ENCODE measurements around the gene DCST1. TPM values are rescaled to one million over a fixed set of nuclear protein-coding genes. Genes with fewer than 3 reads are reported as not detected.

The DCST1 gene
- total RNA-seq, 6 experiments from 2014 or later: not detected

- DNase-seq: no peak
- 0 out of 2 replicates have a peak, but pooled peaks cover 10% of the 10 kb centered on the region for H3K36me3 Mint-ChIP-seq (ENCODE audit: low read depth)
- H3K27ac Mint-ChIP-seq: no peak overlapping the region
- peaks cover 30% of the 10 kb centered on the region for H3K4me1 Mint-ChIP-seq (ENCODE audit: low read depth)
- H3K9me3 Mint-ChIP-seq: no peaks in the 10 kb centered on the region
- TF ChIP-seq CTCF (IDR thresholded peaks at IDR 0.05): no peak
- no peaks in the 10 kb centered on the region; the same call in 1 of the 2 replicates for H3K27me3 Mint-ChIP-seq (ENCODE audit: insufficient read depth)
- H3K4me3 Mint-ChIP-seq: no peak overlapping the region
These were observed 20.0 kb downstream of the DCST1 start for GRCh38 chr1:155053531-155054105.

DNA sequence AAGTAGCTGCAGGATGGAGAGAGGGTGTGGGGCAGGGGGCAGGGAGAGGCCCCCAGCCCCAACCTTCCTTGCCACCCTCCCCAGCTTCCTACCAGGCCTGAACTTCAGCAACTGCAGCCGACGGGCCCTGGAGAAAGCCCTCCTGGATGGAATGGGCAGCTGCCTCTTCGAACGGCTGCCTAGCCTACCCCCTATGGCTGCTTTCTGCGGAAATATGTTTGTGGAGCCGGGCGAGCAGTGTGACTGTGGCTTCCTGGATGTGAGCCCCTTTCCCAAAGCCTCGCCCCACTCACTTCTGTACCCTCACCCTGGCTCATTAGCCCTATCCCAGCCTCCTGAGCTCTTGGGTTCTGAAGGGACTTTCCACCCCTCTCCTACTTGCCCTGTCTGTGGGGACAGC is 23.5 kb downstream of the DCST1 start:
- Mint-ChIP-seq H3K27me3 (ENCODE audit: insufficient read depth) (no peaks in the 10 kb centered on the region; the same call in 1 of the 2 replicates), H3K4me3 (no peak overlapping the region), H3K9me3 (no peaks in the 10 kb centered on the region), H3K36me3 (ENCODE audit: low read depth) (0 out of 2 replicates have a peak, but pooled peaks cover 10% of the 10 kb centered on the region), H3K4me1 (ENCODE audit: low read depth) (peaks cover 21% of the 10 kb centered on the region), H3K27ac (no peak overlapping the region)
- no peak for DNase-seq
- TF ChIP-seq CTCF (IDR thresholded peaks at IDR 0.05): no peak

- Mint-ChIP-seq H3K36me3 (ENCODE audit: low read depth) (0 out of 2 replicates have a peak, but pooled peaks cover 10% of the 10 kb centered on the region), H3K9me3 (no peaks in the 10 kb centered on the region), H3K27ac (no peak overlapping the region), H3K27me3 (ENCODE audit: insufficient read depth) (no peaks in the 10 kb centered on the region; the same call in none of the 2 replicates), H3K4me1 (ENCODE audit: low read depth) (peaks cover 20% of the 10 kb centered on the region), H3K4me3 (no peak overlapping the region)
- TF ChIP-seq CTCF (IDR thresholded peaks at IDR 0.05): peak; percentile 62
- DNase-seq: no peak
These were observed 24.2 kb downstream of the DCST1 start for GRCh38 chr1:155057788-155058211.

DNA sequence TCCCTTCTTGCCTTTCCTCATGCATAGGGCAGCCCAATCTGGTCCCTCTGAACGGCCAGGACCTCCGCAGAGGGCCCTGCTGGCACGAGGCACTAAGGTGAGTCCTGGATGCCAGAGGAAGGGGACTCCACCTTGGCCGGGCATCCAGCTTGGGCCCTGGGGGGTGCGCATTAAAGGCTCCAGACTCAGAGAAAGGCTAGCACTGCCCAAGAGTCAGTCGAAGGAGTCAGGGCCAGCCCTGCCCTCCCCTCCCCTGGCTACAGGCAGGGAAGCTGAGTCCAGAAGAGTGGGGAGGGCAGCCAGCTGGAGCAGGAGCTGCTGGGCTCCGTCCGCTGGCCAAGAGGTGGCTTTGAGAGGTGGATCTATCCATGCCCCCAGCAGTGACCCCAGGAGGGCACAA is 27.1 kb downstream of the DCST1 start:
- H3K36me3 Mint-ChIP-seq (ENCODE audit: low read depth): 0 out of 2 replicates have a peak, but pooled peaks cover 7% of the 10 kb centered on the region
- H3K27me3 Mint-ChIP-seq (ENCODE audit: insufficient read depth): no peaks in the 10 kb centered on the region; the same call in none of the 2 replicates
- no peak overlapping the region for H3K4me3 Mint-ChIP-seq
- H3K27ac Mint-ChIP-seq: no peak overlapping the region
- no peak for TF ChIP-seq CTCF (IDR thresholded peaks at IDR 0.05)
- H3K4me1 Mint-ChIP-seq (ENCODE audit: low read depth): peaks cover 30% of the 10 kb centered on the region
- no peak for DNase-seq
- H3K9me3 Mint-ChIP-seq: no peaks in the 10 kb centered on the region

GRCh38 chr1:155061381-155062150 is 27.9 kb downstream of the DCST1 start:
- TF ChIP-seq CTCF (IDR thresholded peaks at IDR 0.05): peak; percentile 99
- no peaks in the 10 kb centered on the region; the same call in none of the 2 replicates for H3K27me3 Mint-ChIP-seq (ENCODE audit: insufficient read depth)
- peaks cover 4% of the 10 kb centered on the region; the same call in 1 of the 2 replicates for H3K36me3 Mint-ChIP-seq (ENCODE audit: low read depth)
- H3K4me3 Mint-ChIP-seq: no peak overlapping the region
- H3K27ac Mint-ChIP-seq: no peak overlapping the region
- no peaks in the 10 kb centered on the region for H3K9me3 Mint-ChIP-seq
- DNase-seq: peak; percentile 81
- H3K4me1 Mint-ChIP-seq (ENCODE audit: low read depth): peaks cover 30% of the 10 kb centered on the region

Data from HFFc6 (cell line).